Globus pallidus (tissue), 1 donor: ENCODE data around the gene ANKLE2.
"Not testable (repeated sequence)": the region's sequence is repeated elsewhere in the genome, so short reads cannot be mapped to it uniquely, and the experiment has no call there.

Experiments
- DNase-seq: peaks from one replicate; pipeline ENCODE4 v3.0.0-alpha.2; 2015; ENCODE audit warnings: low spot score

Gene ANKLE2

GRCh38 chr12:132776816-132777568 lies 15.4 kb upstream of the ANKLE2 start:
- DNase-seq: peak; percentile 29

DNA sequence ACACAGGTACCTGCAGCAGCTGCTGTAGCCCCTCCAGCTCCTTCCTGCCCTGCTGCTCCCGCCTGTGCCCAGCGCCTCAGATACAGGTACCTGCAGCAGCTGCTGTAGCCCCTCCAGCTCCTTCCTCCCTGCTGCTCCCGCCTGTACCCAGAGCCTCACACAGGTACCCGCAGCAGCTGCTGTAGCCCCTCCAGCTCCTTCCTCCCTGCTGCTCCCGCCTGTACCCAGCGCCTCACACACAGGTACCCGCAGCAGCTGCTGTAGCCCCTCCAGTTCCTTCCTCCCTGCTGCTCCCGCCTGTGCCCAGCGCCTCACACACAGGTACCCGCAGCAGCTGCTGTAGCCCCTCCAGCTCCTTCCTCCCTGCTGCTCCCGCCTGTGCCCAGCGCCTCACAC lies 14.6 kb upstream of the ANKLE2 start:
- not testable (repeated sequence) for DNase-seq

- DNase-seq: no peak
These were observed 14.0 kb upstream of the ANKLE2 start for GRCh38 chr12:132775502-132776229.

GRCh38 chr12:132774646-132775275 lies 13.1 kb upstream of the ANKLE2 start:
- DNase-seq: no peak

DNA sequence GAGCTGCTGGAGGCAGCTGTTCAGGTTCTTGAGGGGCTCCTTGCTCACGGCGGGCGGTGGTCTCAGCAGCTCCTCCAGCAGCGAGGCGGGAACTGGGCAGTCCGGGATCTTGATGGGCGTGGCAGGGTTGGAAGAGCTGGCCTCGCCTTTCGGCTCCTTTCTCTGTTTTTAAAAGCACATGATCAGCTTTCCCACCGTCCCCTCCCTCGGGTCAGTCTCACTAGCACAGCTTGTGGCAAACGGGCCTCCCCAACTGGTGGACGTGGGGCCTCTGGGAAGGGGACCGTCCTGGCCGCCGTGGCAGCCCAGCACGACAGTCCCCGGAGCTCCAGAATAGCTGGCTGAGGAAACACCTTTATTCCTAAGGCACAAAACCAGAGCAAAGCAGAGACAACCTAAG lies 12.5 kb upstream of the ANKLE2 start:
- DNase-seq: no peak

- no peak for DNase-seq
These were observed 11.7 kb upstream of the ANKLE2 start for GRCh38 chr12:132773077-132773955.

DNA sequence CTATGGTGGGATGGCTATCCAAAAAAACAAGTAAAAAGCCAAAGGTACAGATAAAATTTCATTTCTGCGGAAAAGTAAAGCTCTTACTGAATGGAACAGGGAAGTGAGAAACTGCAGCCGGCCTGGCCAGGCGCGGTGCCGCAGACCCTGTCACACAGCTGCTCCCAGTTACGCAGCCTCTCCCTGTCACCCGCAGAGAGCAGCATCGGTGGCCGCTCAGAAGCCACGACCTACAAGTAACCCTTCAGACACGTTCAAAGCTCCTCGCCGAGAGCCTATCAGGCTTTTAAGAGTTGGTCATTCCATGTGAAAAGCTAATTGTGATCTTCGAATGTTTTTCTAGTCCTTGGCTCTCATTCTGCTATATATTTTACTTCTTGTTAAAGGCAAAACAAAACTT lies 11.0 kb upstream of the ANKLE2 start:
- DNase-seq: peak; percentile 32

DNA sequence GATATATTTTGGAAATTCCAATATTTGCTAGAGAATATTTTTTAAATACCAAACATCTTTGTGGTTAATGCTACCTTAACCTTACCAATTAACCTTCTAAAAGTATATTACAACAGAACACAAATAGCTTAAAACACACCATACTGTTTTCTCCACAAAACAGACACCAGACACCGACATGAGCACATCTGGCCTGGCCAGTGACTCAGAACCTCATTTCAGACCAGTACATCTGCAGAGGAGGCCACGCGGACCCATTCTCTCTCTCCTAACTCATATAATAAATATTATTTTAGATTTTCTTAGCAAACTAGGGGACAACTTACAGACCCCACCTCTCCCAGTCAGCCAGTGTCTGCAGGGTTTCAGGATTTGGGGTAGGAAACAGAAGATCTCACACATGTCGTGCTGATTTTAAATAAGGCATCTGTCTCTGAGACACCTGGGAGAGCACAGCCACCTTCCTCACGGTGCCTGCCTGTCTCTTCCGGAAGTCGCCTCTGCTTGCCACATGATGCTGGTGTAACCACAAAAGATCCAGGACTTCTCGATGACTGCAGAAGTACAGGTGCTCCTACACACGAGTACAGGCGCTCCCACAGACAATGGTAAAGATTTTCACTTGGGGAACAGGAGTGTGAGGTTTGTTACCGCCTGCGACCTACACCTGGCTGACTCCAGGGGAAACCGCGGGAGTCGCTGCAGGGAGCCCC lies 9.7 kb upstream of the ANKLE2 start:
- no peak for DNase-seq

GRCh38 chr12:132766380-132767085 lies 4.9 kb upstream of the ANKLE2 start:
- no peak for DNase-seq

DNA sequence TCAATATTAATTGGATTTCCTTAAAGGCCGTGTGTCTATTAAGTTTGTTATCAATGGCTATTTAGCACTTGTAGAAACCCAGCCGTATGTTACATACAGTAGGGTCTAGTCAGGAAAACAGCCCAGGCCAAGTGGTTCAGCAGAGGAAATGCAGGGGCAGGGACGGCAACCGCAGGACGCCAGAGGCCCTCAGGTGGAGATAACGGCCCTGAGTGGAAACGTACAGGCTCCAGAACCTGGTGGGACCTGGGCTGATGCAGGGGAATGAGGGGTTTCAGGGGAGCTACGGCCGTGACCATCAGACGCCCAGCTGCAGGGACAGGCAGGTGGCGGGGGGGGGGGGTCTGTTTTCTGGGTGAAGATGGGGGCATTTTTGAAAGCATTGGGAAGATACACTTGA lies 3.7 kb upstream of the ANKLE2 start:
- no peak for DNase-seq

DNA sequence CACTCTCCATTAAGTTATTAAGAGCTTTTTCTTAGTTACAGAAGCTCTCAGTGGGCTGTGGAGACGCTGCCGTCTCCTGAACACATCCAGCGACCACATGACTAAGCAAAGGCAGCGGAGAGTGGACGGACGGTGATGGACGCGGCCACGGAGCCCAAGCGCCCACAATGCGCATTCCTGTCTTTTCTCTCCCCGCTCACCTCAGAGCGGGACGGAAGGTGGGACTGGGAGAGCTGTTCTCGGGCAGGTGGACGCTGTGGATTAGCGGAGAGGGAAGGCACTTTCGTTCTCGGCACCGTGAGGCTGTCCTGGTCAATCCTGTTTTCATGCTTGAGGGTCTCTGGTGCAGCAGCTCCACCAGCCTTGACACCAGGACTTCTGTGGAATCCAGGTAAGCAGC lies 2.6 kb upstream of the ANKLE2 start:
- no peak for DNase-seq

DNA sequence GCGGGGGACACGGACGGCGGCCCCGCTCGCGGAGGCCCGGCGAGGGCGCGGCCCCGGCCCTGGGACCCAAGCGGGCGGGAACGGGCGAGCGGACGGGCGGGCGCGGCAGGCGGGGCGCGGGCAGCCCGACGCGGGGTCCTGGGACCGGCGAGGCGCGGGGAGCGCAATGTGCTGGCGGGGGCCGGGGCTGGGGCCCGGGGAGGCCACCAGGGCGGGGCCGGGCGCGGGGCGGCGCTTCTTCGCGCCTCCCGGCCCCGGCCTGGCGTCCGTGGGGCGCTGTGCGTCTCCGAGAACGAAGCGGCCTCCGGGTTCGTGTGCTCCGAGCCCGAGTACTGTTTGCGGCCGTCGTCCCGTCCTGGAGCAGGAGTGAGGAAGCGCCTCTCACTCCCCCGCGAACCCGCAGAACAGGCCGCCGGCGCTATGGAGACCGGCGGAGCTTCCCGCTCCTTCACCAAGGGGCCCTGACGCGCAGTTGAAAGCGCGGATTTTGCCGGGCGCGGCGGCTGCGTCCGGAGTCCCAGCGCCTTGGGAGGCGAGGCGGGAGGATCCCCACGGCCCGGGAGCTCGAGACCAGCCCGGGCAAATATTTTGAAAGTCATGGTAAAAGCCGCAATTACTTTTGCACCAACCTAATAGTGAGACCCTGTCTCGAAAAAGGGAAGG lies 420 bp upstream of the ANKLE2 start:
- DNase-seq: peak; percentile 85

DNA sequence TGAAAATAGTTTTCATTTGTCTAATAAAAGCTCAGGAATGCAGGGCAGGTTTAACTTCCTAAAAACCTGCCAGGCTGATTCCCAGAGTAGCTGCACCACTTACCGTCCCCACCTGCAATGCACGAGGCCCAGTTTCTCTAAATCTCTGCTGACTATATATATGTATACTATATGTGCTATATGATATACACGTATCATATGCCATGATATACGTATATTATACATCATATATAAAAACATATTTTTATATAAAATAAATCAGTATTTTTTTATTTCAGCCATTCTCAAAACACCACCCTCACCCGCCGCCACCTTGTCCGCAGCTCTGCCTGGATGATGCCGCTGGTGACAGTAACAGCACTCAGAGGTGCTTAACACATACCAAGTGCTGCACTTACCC lies 2.3 kb downstream of the ANKLE2 start:
- DNase-seq: no peak

DNA sequence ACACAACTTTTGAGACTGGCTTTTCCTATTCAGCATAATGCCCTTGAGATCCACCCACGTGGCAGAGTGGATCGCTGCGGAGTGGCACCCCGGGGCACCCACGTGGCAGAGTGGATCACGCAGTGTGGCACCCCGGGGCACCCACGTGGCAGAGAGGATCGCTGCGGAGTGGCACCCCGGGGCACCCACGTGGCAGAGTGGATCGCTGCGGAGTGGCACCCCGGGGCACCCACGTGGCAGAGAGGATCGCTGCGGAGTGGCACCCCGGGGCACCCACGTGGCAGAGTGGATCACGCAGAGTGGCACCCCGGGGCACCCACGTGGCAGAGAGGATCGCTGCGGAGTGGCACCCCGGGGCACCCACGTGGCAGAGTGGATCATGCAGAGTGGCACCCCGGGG lies 2.8 kb downstream of the ANKLE2 start:
- DNase-seq: not testable (repeated sequence)

DNA sequence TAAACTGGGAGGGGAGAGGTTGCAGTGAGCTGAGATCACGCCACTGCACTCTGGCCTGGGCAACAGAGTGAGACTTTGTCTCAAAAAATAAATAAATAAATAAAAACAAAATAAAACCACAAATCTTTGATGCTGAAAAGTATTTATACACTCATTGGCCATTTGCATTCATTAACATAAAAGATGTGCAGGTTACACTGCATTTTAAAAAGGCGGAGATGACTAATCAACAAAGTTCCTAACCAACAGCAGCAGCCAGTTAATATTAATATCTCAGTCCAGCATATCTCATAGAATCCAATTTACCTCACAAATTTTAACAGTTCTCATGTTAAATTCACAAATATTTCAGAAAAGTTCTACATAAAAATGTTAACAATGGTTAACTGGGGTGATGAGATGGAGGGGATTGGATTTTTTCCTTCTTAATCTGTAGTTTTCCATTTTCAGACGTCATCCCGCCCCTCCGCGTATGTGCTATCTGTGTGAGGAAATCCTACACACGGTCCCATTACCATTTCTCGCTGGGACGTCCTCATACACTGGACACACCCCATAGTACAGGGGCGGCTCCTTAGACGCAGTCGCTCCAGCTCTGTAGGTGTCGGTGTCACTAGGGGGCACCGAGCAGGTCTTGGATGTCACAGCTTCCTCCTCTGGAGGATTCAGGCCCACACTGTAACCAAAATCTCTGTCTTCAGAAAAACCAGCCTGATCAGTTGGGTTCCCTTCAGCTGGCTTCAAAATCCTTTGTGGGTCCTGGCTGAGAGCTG lies 7.3 kb downstream of the ANKLE2 start:
- no peak for DNase-seq

DNA sequence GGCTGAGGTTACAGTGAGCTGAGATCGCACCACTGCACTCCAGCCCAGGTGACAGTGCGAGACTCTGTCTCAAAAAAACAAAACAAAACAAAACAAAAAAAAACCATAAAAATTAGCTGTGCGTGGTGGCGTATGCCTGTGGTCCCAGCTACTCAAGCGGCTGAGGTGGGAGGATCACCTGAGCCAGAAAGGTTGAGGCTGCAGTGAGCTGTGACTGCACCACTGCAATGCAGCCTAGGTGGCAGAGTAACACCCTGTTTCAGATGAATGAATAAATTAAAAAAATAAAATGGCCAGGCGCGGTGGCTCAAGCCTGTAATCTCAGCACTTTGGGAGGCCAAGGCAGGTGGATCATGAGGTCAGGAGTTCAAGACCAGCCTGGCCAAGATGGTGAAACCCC lies 8.0 kb downstream of the ANKLE2 start:
- not testable (repeated sequence) for DNase-seq

DNA sequence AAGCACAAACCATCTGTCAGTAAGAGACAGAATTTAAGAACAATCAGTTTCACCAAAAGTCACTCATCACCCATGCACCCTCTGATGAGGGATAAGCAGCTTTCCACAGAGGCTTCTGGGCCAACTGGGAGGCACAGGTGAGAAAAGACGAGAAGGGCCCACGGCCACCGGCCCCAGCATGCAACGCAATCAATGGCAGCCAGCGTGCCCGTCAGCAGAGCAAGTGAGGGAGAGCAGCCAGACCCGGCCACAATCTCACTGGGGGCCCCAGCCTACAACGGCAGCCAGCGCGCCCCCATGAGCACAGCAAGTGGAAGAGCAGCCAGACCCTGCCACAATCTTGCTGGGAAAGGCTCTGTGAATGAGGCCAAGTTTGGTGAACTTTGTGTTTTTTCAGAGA lies 13.3 kb downstream of the ANKLE2 start:
- no peak for DNase-seq

DNA sequence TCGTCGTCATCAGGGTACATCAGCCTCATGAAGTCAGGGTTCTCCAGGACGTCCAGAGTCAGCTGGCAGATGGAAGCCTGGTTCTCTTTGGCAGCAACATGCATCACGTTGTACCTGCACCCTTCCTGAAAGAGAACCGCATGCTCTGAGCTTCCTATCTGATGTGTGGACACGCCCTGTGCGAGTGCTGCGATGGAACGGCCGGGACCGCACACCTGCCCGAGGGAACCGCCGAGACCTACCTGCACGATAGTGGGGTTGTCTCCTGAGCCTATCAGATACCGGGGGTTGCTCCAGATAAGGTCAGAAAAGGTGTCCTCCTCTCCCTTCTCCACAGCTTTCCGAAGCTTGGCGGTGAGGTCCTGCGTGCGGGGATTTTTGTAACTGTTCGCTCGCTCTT lies 13.7 kb downstream of the ANKLE2 start:
- no peak for DNase-seq

DNA sequence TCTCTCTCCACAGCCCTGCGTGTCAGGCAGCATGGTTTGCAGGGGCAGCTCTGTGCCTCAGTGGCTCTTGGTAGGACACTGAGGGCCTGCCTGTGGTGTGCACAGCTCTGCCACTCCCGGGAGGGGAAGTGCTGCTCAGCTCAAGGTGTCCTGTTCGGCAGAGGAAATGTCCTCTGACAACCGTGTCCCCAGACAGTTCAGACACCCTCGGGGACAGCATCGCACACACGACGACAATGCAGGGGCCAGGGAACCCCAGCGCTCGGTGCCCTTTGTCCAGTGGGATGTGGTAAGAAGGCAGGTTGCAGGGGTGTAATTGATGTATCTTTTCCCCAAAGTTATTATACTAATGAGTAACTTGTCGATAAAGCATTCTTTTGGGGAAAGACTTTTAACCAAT lies 14.2 kb downstream of the ANKLE2 start:
- DNase-seq: no peak

DNA sequence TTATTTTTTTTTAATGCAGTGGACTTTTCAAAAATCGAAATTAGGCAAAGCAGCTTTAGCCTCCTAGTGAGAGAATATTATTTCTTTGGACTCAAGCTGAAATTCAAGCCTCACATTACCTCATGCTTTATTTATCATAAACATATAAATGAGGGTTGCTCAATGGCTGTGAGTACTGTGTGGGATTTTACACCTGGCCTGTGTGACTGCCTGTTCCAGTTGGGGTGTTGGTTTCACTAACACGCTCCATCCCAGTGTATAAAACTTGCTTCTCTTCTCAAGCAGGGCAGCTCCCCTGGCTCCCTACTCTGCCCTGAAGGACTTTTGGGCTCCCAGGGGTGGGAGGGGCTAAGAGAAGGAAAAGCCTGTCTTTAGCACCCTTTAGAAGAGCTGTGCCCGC lies 15.0 kb downstream of the ANKLE2 start:
- no peak for DNase-seq
